HG03196 (cell line): ENCODE results near the gene DDX41.
"Not testable (repeated sequence)": the region's sequence is repeated elsewhere in the genome, so short reads cannot be mapped to it uniquely, and the experiment has no call there.

ENCODE experiments used
- ATAC-seq: cut with Tn5 transposase; IDR thresholded peaks from one replicate; pipeline ENCODE4 v1.9.1; 2021; ENCODE audit not compliant: unreplicated experiment

The DDX41 gene

GRCh38 chr5:177537389-177538361, 20.9 kb upstream of the DDX41 start:
- ATAC-seq = no peak

- no peak for ATAC-seq
Observed at GRCh38 chr5:177536386-177536785, 19.6 kb upstream of the DDX41 start.

GRCh38 chr5:177535125-177535524, 18.4 kb upstream of the DDX41 start:
- no peak for ATAC-seq

- not testable (repeated sequence) for ATAC-seq
Observed at GRCh38 chr5:177534433-177534832, 17.7 kb upstream of the DDX41 start.

- no peak for ATAC-seq
Observed at GRCh38 chr5:177531209-177531940, 14.6 kb upstream of the DDX41 start.

- no peak for ATAC-seq
Observed at GRCh38 chr5:177530638-177531037, 13.9 kb upstream of the DDX41 start.

- ATAC-seq = no peak
Observed at GRCh38 chr5:177529247-177530203, 12.8 kb upstream of the DDX41 start.

GRCh38 chr5:177528631-177529030, 11.9 kb upstream of the DDX41 start:
- ATAC-seq = no peak

- ATAC-seq = no peak
Observed at GRCh38 chr5:177527595-177527994, 10.8 kb upstream of the DDX41 start.

GRCh38 chr5:177526791-177527190, 10.0 kb upstream of the DDX41 start:
- ATAC-seq = no peak

- no peak for ATAC-seq
Observed at GRCh38 chr5:177526191-177526590, 9.4 kb upstream of the DDX41 start.

GRCh38 chr5:177524941-177525655, 8.3 kb upstream of the DDX41 start:
- ATAC-seq = no peak

GRCh38 chr5:177524539-177524900, 7.8 kb upstream of the DDX41 start:
- no peak for ATAC-seq

GRCh38 chr5:177523711-177524538, 7.2 kb upstream of the DDX41 start:
- no peak for ATAC-seq

- no peak for ATAC-seq
Observed at GRCh38 chr5:177520916-177521513, 4.3 kb upstream of the DDX41 start.

- no peak for ATAC-seq
Observed at GRCh38 chr5:177520271-177520670, 3.5 kb upstream of the DDX41 start.

GRCh38 chr5:177519463-177520235, 2.9 kb upstream of the DDX41 start:
- ATAC-seq = no peak

- ATAC-seq = no peak
Observed at GRCh38 chr5:177515580-177515979, 1.2 kb downstream of the DDX41 start.
